GM21825 (cell line): ENCODE measurements around the gene ISM1.
"Not testable (repeated sequence)": the region's sequence is repeated elsewhere in the genome, so short reads cannot be mapped to it uniquely, and the experiment has no call there.

Source experiments
- ATAC-seq: cut with Tn5 transposase; IDR thresholded peaks from one replicate; pipeline ENCODE4 v1.9.1; 2021; ENCODE audit warnings: mild to moderate bottlenecking, moderate library complexity; ENCODE audit not compliant: unreplicated experiment

The ISM1 gene

GRCh38 chr20:13221313-13221672 lies 219 bp downstream of the ISM1 start:
- peak; percentile 19 for ATAC-seq

GRCh38 chr20:13221673-13222318 lies 722 bp downstream of the ISM1 start:
- peak; percentile 90 for ATAC-seq

- ATAC-seq: no peak
Observed at GRCh38 chr20:13222319-13222716, 1.2 kb downstream of the ISM1 start.

- no peak for ATAC-seq
Observed at GRCh38 chr20:13223736-13224520, 2.9 kb downstream of the ISM1 start.

GRCh38 chr20:13226367-13226766 lies 5.3 kb downstream of the ISM1 start:
- no peak for ATAC-seq

- ATAC-seq: no peak
Observed at GRCh38 chr20:13228771-13229170, 7.7 kb downstream of the ISM1 start.

- peak; percentile 77 for ATAC-seq
Observed at GRCh38 chr20:13229538-13229937, 8.5 kb downstream of the ISM1 start.

- no peak for ATAC-seq
Observed at GRCh38 chr20:13231031-13231752, 10.1 kb downstream of the ISM1 start.

GRCh38 chr20:13232999-13233398 lies 11.9 kb downstream of the ISM1 start:
- ATAC-seq: no peak

GRCh38 chr20:13234961-13235360 lies 13.9 kb downstream of the ISM1 start:
- no peak for ATAC-seq

- not testable (repeated sequence) for ATAC-seq
Observed at GRCh38 chr20:13236360-13236759, 15.3 kb downstream of the ISM1 start.

- ATAC-seq: no peak
Observed at GRCh38 chr20:13236990-13237720, 16.1 kb downstream of the ISM1 start.

GRCh38 chr20:13238001-13238653 lies 17.1 kb downstream of the ISM1 start:
- no peak for ATAC-seq

- no peak for ATAC-seq
Observed at GRCh38 chr20:13243826-13244376, 22.8 kb downstream of the ISM1 start.

- no peak for ATAC-seq
Observed at GRCh38 chr20:13245250-13245723, 24.2 kb downstream of the ISM1 start.

- no peak for ATAC-seq
Observed at GRCh38 chr20:13249118-13249797, 28.2 kb downstream of the ISM1 start.

GRCh38 chr20:13249798-13250170 lies 28.7 kb downstream of the ISM1 start:
- no peak for ATAC-seq

GRCh38 chr20:13250251-13250650 lies 29.2 kb downstream of the ISM1 start:
- ATAC-seq: no peak

GRCh38 chr20:13251106-13251903 lies 30.2 kb downstream of the ISM1 start:
- ATAC-seq: no peak
